Testis (tissue), 3 donors: ENCODE results near the gene SNX1. TPM values are rescaled to one million over a fixed set of nuclear protein-coding genes. Genes with fewer than 3 reads are reported as not detected.

Experiments
- DNase-seq: peaks from one replicate; pipeline ENCODE4 v3.0.0-alpha.2; 2019
- H3K27ac ChIP-seq, 2 donors: fragments of 200-600 bp; sonication (generic); one replicate each; pipeline ENCODE4 v1.5.1; 2019
- H3K27me3 ChIP-seq: fragments of 200-600 bp; sonication (generic); one replicate; pipeline ENCODE4 v1.5.1; 2019
- H3K36me3 ChIP-seq: fragments of 200-600 bp; sonication (generic); one replicate; pipeline ENCODE4 v1.5.1; 2017; ENCODE audit warnings: low read depth; ENCODE audit errors: missing control alignments
- H3K4me1 ChIP-seq: fragments of 200-600 bp; sonication (generic); one replicate; pipeline ENCODE4 v1.5.1; 2019
- H3K4me3 ChIP-seq, 2 donors: fragments of 200-600 bp; sonication (generic); one replicate each; pipeline ENCODE4 v1.5.1; 2017 to 2019
- H3K9me3 ChIP-seq: fragments of 200-600 bp; sonication (generic); one replicate; pipeline ENCODE4 v1.5.1; 2017
- POLR2A ChIP-seq: fragments of 450-650 bp; IDR thresholded peaks from one replicate; pipeline ENCODE4 v1.6.1; 2017; ENCODE audit warnings: antibody characterized with exemption, mild to moderate bottlenecking, moderate library complexity
- WGBS, 2 donors: methylation state at CpG; one replicate each; pipeline ENCODE4 v1.1.5; 2018; 5-methylcytosine and 5-hydroxymethylcytosine counted together
- intact Hi-C: fragments of 100-400 bp; cut with DNase I; formaldehyde crosslinking; loops from one replicate; pipeline ENCODE4 v1.15.1; 2023; ENCODE audit warnings: low total_unique reads
- polyA plus RNA-seq: library from polyadenylated mRNA; stranded (reverse); fragments of 350-450 nt; fragmentation: Illumina TruSeq; extraction: RNeasy Lipid Tissue Mini Kit (QIAGEN cat#74804); gene quantifications from one replicate; pipeline ENCODE4 v1.2.3, GENCODE V29; 2014; ENCODE audit warnings: low read depth, low replicate concordance; ENCODE audit not compliant: insufficient read depth
- total RNA-seq, 2 donors: library from RNA; depleted of rRNA; stranded (reverse); fragments of >200 nt; gene quantifications; one replicate each; pipeline ENCODE4 v1.2.3, GENCODE V29; 2016
- TF ChIP-seq, protein P1 (sequence below), 3 experiments: fragments of 450-650 bp in 2 of 3; fragments of 200-600 bp in 1 of 3; sonication (generic) in 1 of 3; IDR thresholded peaks; one replicate each; pipeline ENCODE4 v1.5.1; 2016 to 2019; ENCODE audit warnings: antibody characterized with exemption in 3 of 3, mild to moderate bottlenecking in 2 of 3, moderate library complexity in 1 of 3

Gene SNX1
- total and polyA plus RNA-seq, 3 donors from 2014 or later, result 79.1 to 93.1 (median 86.0) TPM

DNA sequence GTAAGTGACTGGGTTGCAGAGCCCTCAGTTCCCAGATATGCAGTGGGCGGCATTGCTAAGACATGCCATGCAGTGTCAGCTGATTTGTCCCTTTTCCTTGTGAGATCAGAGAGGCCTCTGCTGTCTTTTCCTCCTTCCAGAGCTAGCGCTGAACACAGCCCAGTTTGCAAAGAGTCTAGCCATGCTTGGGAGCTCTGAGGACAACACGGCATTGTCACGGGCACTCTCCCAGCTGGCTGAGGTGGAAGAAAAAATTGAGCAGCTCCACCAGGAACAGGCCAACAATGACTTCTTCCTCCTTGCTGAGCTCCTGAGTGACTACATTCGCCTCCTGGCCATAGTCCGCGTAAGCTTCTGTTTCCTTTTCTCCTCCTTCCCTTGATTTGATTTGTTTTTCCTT, 35.8 kb downstream of the SNX1 start:
- no peak for DNase-seq
- H3K36me3 ChIP-seq, result no peaks in the 10 kb centered on the region
- intact Hi-C loops, result no loop called here
- H3K4me3 ChIP-seq, result no peak overlapping the region
- no peak overlapping the region for H3K27ac ChIP-seq
- WGBS, 2 donors, result 94 to 96% methylated on average over 7 of the region's 7 CpGs
- TF ChIP-seq POLR2A, result no peak
- TF ChIP-seq, protein P1, sequence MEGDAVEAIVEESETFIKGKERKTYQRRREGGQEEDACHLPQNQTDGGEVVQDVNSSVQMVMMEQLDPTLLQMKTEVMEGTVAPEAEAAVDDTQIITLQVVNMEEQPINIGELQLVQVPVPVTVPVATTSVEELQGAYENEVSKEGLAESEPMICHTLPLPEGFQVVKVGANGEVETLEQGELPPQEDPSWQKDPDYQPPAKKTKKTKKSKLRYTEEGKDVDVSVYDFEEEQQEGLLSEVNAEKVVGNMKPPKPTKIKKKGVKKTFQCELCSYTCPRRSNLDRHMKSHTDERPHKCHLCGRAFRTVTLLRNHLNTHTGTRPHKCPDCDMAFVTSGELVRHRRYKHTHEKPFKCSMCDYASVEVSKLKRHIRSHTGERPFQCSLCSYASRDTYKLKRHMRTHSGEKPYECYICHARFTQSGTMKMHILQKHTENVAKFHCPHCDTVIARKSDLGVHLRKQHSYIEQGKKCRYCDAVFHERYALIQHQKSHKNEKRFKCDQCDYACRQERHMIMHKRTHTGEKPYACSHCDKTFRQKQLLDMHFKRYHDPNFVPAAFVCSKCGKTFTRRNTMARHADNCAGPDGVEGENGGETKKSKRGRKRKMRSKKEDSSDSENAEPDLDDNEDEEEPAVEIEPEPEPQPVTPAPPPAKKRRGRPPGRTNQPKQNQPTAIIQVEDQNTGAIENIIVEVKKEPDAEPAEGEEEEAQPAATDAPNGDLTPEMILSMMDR (IDR thresholded peaks at IDR 0.05), result no peak
- H3K4me1 ChIP-seq, result peaks cover 8% of the 10 kb centered on the region
- H3K9me3 ChIP-seq, result no peaks in the 10 kb centered on the region
- H3K27me3 ChIP-seq, result no peaks in the 10 kb centered on the region

DNA sequence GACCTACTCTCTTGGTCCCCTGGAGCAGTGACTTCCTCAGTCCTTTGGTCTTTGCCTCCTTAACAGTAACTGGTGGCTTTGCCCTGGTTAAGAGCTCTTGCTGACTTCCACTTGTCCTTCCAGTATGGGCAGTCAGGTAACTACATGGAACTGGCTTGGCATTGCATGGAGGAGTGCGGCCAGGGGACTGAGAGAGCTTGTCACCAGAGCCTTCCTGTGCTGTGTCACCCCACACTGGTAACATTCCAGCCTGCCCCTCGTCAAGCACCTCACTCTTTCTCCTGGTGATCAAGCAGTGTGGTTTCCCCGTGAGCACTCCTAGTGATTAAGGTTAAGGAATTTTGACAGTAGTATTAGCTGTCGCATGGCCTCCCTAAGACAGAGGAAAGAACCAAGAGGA, 36.4 kb downstream of the SNX1 start:
- DNase-seq, result no peak
- intact Hi-C loops, result no loop called here
- Histone ChIP-seq H3K4me3 (no peak overlapping the region), H3K4me1 (peaks cover 8% of the 10 kb centered on the region), H3K9me3 (no peaks in the 10 kb centered on the region), H3K36me3 (no peaks in the 10 kb centered on the region), H3K27ac (no peak overlapping the region), H3K27me3 (no peaks in the 10 kb centered on the region)
- 97 to 98% methylated on average over 4 of the region's 4 CpGs for WGBS, 2 donors
- TF ChIP-seq, protein P1 (IDR thresholded peaks at IDR 0.05), result no peak
- TF ChIP-seq POLR2A, result no peak

DNA sequence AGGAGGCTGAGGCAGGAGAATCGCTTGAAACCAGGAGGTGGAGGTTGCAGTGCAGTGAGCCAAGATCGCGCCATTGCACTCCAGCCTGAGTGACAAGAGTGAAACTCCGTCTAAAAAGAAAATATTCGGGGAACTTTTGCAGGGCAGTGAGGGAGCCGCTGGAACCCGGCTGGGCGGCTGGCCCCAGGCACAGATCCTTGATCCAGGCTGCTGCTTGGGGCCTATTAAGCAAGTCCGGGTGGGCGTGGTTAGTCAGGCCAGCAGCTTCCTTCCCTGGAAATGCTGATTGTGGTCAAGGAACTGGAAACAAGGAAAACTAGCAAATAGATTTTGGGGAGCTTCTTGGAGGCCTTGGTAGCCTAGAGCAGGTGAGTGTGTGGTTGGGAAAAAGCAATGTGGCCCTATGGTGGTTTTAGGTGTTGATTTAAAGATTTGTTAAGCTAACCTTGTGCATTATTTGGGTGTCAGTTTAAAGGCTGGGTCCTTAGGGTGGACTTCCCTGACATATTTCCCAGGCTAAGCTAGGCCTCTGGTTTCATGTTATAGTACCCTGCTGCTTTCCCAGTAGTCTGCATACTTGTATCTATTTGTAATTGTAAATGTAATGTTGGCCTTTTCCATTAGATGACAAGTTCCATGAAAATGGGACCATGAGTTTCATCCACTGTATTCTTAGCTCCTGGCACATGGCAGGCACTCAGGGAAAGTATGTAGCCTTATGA, 38.0 kb downstream of the SNX1 start:
- no peak overlapping the region for H3K27ac ChIP-seq
- no peaks in the 10 kb centered on the region for H3K36me3 ChIP-seq
- no peak for DNase-seq

DNA sequence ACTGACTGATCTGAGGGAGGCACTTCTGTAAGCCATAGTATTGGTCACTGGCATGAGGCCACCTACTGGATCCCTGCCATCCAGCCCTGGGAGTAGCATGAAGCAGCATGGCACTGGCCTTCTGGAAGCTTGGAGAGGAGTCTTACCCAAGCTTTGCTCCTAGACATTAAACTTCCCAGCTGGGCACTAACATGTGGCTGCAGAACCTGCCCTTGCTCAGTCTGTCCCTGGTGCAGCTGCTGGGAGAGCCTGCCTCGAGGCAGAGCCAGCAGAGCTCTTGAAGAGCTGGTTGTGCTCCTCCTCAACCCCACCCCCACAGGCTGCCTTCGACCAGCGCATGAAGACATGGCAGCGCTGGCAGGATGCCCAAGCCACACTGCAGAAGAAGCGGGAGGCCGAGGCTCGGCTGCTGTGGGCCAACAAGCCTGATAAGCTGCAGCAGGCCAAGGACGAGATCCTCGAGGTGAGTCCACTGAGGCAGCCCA, 38.6 kb downstream of the SNX1 start:
- no peak overlapping the region for H3K27ac ChIP-seq
- intact Hi-C loops, result no loop called here
- no peaks in the 10 kb centered on the region for H3K36me3 ChIP-seq
- H3K4me1 ChIP-seq, result peaks cover 8% of the 10 kb centered on the region
- no peaks in the 10 kb centered on the region for H3K9me3 ChIP-seq
- H3K27me3 ChIP-seq, result no peaks in the 10 kb centered on the region
- DNase-seq, result peak; percentile 89
- no peak overlapping the region for H3K4me3 ChIP-seq
- no peak for TF ChIP-seq POLR2A
- TF ChIP-seq, protein P1 (IDR thresholded peaks at IDR 0.05), result no peak
- WGBS, 2 donors, result 60 to 72% methylated on average over 6 to 9 of the region's 9 CpGs

More for the DNA sequence above, 38.0 kb downstream of the SNX1 start:
- Histone ChIP-seq H3K9me3 (no peaks in the 10 kb centered on the region), H3K4me3 (no peak overlapping the region), H3K27me3 (no peaks in the 10 kb centered on the region), H3K4me1 (peaks cover 8% of the 10 kb centered on the region)
- TF ChIP-seq, protein P1 (IDR thresholded peaks at IDR 0.05), result no peak
- TF ChIP-seq POLR2A, result no peak
- intact Hi-C loops, result no loop called here
- 94 to 100% methylated on average over 5 to 10 of the region's 10 CpGs for WGBS, 2 donors

DNA sequence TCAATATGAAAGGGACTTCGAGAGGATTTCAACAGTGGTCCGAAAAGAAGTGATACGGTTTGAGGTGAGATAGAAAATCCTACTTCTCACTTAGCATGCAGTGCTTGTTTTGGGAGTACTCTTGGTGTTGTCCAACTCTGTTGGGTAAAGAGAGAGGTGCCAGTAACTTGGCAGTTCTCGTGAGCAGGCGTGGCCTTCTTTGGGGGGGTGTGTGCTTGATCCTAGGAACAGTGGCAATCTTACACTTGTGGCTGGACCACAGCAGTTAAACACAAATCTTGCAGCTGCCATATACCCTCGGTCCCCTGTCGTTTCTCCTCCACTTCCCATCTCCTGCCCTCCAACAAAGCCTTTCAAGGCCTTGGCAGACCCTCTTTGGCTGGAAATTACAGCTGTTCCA, 40.6 kb downstream of the SNX1 start:
- DNase-seq, result no peak
- TF ChIP-seq, protein P1 (IDR thresholded peaks at IDR 0.05), result no peak
- Histone ChIP-seq H3K4me3 (no peak overlapping the region), H3K4me1 (peaks cover 8% of the 10 kb centered on the region), H3K9me3 (no peaks in the 10 kb centered on the region), H3K36me3 (no peaks in the 10 kb centered on the region), H3K27me3 (no peaks in the 10 kb centered on the region), H3K27ac (no peak overlapping the region)
- 89 to 93% methylated on average over 7 of the region's 7 CpGs for WGBS, 2 donors
- intact Hi-C loops, result no loop called here
